Stimulated activated CD4-positive, alpha-beta T cell treated with anti-CD3 and anti-CD28 coated beads, TNF-alpha, amount 100 ng/mL, for 24 hours (primary cell): ENCODE data around the gene ACOT8.
"Not testable (repeated sequence)": the region's sequence is repeated elsewhere in the genome, so short reads cannot be mapped to it uniquely, and the experiment has no call there.

Experiments
- DNase-seq, 3 experiments: peaks; one replicate each; pipeline ENCODE4 v3.0.0-alpha.2; 2020; ENCODE audit warnings: low read depth in 3 of 3

ACOT8 gene

GRCh38 chr20:45857114-45857881 lies at the start of gene ACOT8, which contains the start of gene ZSWIM3:
TSS of gene ACOT8 (minus strand) at chr20:45857392. CDS start at chr20:45857315, 77 bp downstream.
TSS of gene ZSWIM3 (plus strand) at chr20:45857614. CDS start at chr20:45857826, 212 bp downstream.
- DNase-seq: peak; percentile 85 to 97 (median 86)

DNA sequence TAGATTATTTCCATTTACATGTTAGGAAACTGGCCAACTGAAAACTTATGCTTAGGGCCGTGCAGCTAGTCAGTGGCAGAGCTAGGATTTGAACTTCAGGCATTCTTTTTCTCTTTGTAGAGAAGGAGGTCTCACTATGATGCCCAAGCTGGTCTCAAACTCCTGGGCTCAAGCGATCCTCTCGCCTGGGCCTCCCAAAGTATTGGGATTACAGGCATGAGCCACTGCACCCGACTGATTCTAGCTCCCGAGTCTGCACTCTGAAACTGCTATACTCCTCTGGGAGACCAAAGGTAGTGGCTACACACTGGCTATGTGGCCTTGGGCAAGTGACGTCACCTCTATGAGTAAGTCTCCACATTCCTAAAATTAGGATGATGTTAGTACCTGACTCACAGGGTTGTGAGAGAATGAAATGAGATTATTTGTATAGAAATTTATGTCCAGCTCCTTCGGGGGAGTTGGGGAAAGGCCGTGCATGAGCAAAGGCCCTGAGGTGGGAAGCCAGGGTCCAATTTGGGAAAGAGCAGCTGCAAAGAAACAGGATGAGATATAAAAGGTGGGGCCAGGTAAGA lies 48.4 kb upstream of the ACOT8 start:
- no peak for DNase-seq

DNA sequence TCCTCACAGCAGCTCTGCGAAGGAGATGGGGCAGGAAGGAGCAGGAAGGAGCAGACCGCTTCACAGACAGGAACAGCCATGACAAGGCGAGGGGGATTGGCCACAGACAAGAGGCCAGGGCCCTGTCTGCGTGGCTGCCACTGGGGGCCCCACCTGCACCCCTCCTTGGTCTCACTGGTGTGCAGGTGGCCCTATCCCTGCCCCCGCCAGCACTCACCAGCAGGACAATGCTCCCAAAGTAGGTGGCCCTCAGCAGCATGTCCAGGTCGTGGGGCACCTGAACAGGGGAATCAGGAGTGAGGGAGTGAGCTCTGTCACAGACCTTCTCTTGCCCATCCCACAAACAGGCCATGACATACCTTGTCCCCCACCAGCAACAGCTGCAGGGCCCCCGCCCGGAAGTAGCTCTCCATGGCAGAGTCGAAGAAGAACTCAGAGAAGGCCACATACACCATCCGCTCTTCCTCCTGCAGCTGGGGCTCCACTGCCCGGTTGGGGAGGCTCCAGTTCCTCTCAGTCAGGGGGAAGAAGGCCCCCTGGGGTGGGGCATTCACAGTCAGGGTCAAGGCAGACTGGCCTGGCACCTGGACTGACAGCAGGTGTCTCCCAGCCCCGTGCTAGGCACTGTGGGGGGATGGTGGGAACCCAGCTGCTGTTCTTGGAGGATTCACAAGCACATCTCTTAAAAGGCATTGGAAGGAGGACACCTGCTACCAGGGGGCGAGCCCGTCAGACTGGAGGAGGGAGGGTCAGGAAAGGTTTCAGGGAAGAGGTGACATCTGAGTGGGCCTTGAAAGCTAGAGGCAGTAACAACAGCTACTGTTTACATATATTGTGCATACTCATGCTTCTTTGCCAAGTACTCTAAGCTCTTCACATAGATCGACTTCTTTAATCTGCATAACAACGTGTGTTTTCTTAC lies 47.7 kb upstream of the ACOT8 start:
- DNase-seq: no peak

DNA sequence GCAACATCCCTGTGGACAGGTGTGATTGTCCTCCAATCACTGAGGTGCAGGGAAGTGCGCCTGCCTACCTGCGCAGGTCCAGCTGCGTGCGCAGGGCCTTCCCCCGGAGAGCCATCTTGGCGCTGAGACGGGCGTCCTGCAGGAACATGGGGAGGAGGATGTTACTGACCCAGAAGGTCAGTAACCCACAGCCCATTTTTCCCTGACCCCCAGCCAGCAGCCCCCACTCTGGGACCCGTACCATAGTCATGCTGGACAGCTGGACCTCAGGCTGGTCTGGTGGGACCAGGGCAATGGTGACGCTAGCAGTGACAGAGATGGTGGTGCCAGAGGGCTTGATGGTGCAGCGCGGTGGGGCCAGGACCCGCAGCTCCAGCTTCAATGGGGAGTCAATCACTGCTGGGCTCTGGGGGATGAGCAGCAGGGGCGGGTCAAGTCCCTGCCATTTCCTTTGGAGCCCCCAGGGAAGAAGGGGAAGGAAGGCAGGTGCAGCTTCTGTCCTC lies 45.1 kb upstream of the ACOT8 start:
- DNase-seq: no peak

- not testable (repeated sequence) for DNase-seq
These were observed 44.1 kb upstream of the ACOT8 start for GRCh38 chr20:45901332-45901731.

- DNase-seq: no peak
These were observed 42.0 kb upstream of the ACOT8 start for GRCh38 chr20:45899046-45899835.

- DNase-seq: no peak
These were observed 41.1 kb upstream of the ACOT8 start for GRCh38 chr20:45898285-45898684.

- DNase-seq: no peak
These were observed 40.5 kb upstream of the ACOT8 start for GRCh38 chr20:45897692-45898091.

GRCh38 chr20:45897289-45897688 lies 40.1 kb upstream of the ACOT8 start:
- no peak for DNase-seq

DNA sequence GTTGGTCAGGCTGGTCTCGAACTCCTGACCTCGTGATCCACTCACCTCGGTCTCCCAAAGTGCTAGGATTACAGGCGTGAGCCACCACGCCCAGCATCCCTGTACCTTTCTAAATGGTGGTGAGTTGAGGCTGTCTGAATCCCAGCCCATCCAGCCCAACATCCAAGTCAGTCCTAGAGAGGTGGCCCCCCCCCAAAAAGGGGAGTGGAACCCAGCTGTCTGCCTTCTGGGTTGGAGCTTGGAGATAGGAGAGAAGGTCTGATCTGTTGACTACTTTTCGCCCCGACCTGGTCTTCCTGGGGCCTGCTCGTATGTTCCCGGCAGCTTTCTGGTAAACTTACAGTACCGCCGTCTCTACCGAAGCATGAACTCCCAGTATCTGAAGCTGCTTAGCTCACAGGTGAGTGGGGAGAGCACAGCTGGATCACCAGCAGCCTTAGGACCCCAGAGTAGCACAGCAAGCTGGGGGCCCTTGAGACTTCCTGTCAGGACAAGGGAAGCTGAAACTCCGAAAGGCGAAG lies 39.5 kb upstream of the ACOT8 start:
- no peak for DNase-seq

DNA sequence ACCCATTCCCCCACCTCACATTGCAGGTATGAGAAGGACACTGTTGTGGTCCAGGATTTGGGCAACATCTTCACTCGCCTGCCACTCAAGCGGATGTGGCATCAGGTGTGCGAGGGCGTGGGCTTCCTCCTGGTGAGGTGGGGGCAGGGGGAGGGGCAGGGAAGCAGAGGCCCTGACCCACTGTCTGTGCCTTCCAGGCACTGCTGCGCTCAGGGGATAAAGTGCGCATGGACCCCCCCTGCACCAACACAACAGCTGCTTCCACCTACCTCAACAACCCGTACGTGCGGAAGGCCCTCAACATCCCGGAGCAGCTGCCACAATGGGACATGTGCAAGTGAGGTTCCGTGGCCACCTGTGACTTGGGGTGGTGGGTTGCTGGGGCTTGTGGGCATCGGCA lies 37.6 kb upstream of the ACOT8 start:
- DNase-seq: no peak

DNA sequence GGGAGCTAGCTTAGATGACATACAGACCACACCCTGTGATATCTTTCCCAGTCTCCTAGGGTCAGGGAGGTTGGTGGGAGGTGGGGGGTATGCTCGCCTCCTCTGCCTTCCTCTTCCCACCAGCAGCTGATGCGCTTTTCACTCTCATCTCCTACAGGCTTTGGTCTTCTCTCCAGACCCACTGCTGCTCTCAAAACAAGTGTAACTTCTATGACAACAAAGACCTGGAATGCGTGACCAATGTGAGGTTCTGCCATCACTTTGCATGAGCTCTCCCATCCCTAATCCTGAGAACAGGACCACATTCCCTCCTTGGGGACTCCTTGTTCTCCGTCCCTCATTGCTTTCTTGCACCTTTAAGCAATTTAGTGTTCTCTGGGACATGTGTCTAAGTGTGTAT lies 36.6 kb upstream of the ACOT8 start:
- no peak for DNase-seq

- peak in 1 of 3 experiments; percentile 8 for DNase-seq
These were observed 35.8 kb upstream of the ACOT8 start for GRCh38 chr20:45892828-45893500.

DNA sequence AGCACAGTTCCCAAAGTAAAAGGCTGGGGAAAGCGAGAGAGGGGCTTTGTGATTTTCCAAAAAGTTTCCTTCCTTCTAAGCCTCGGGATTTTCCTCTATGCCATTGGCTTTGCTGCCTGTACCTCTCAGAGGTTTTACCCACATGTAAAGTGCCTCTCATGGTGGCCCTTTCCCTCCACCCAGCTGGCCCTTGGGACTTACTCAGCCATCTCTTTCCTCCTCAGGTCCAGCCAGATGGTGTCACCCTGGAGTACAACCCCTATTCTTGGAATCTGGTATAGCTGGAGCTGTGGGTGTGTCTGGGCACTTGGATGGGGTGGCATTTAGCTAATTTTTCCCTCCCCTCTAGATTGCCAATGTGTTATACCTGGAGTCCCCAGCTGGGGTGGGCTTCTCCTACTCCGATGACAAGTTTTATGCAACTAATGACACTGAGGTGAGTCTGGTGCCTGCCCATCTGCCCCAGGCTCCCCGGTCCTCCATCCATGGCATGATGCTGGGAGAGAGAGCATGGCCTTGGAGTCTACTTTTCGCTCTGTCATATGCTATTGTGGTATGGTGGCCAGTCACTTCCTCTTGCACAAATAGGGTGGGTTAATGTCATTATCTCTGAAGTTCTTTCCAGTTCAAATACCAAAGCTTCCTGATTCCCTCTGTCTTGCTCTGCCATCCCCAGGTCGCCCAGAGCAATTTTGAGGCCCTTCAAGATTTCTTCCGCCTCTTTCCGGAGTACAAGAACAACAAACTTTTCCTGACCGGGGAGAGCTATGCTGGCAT lies 35.0 kb upstream of the ACOT8 start:
- DNase-seq: no peak

GRCh38 chr20:45890985-45891983 lies 34.1 kb upstream of the ACOT8 start, which contains the start of the genes CTSA and NEURL2:
TSS of gene CTSA (plus strand) at chr20:45891335. CDS start at chr20:45891569, 234 bp downstream.
TSS of gene NEURL2 (minus strand) at chr20:45891208. CDS start at chr20:45890991, 217 bp downstream.
- peak; percentile 73 to 84 (median 78) for DNase-seq

DNA sequence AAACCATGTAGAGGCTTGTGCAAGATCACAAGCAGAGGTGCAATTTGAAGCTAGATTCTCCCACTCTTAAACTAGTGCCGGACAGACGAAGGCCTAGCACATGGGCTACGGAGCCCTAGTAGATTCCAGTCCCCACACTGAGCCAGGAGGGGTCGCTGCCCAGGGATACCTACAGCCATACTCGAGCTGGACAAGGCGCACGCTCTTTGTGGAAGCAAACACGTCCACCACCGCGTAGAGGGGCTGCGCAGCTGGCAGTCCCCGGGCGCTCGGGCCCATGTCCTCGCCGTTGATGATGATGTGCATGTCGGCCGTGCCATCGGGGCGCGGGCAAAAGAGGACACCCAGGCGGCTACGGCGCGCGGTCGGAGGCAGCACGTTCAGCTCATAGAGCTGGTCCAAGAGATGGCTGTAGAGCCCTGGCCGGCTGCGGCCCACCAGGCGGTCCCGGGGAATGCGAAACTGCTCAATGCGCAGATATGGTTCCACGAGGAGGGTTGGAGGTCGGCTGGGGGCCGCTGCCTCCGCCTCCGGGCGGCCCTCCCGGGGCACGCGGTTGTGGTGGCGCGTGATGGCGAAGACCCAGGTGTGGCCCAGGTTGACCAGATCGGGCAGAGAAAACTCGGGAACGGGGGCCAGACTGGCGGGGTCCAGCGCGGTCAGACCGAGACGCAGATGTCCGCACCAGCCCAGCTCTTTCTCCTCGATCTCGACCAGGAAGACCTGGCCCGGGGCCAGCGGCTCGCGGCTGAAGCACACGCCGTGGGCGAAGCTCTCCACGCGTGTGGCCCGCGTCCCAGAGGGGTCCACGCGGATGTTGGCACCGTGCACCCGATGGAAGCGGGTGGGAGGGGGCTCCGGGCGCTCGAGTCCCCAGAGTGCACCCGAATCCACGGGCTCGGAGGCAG lies 33.1 kb upstream of the ACOT8 start:
- DNase-seq: peak in 1 of 3 experiments; percentile 44

GRCh38 chr20:45888681-45889080 lies 31.5 kb upstream of the ACOT8 start:
- DNase-seq: no peak
